Activated CD8-positive, alpha-beta memory T cell treated with anti-CD3 and anti-CD28 coated beads for 48 hours (primary cell): ENCODE measurements around the gene SERPINB11.
"Not testable (repeated sequence)": the region's sequence is repeated elsewhere in the genome, so short reads cannot be mapped to it uniquely, and the experiment has no call there.

ENCODE experiments used
- DNase-seq, 3 experiments: peaks; one replicate each; pipeline ENCODE4 v3.0.0-alpha.2; 2020; ENCODE audit warnings: low read depth in 2 of 3, low spot score in 2 of 3

The SERPINB11 gene, protein sequence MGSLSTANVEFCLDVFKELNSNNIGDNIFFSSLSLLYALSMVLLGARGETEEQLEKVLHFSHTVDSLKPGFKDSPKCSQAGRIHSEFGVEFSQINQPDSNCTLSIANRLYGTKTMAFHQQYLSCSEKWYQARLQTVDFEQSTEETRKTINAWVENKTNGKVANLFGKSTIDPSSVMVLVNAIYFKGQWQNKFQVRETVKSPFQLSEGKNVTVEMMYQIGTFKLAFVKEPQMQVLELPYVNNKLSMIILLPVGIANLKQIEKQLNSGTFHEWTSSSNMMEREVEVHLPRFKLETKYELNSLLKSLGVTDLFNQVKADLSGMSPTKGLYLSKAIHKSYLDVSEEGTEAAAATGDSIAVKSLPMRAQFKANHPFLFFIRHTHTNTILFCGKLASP

DNA sequence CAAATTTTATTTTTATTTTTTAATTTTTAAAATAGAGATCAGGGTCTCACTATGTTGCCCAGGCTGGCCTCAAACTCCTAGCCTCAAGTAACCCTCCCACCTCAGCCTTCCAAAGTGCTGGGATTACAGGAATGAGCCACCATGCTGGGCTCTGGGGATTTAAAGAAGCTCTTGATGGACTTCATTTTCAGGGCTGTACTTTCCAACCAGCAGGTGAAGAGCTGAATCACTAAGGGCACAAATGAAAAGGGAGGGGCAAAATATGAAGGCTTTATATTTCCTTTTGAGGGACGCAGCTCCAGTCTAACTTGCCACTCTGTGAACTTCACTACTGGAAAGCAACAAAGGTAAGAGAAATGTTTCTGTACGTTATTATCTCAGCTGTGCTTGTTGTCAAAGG, at the start of gene SERPINB11:
SERPINB11 (plus strand) TSS at position 301 of the 400 bp plus-strand sequence. CDS start 7,234 bp downstream, outside the sequence.
- DNase-seq = no peak

DNA sequence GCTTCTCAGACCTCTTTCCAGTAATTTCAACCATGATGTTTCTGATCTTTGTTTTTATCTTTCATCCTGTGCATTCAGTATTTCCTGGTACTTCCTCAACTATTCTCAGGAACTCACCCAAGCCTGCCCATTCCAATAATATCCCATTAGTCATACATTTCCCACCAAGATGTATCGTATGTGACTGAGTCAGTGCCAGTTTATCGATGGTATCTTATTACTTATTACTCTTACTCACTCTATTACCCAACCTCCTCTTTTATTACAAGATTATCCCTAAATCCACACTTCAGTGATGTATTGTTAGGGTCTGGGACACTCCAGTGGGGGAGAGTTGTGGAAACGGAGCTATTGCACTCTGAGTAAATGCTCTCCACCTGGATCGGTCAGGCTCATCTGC, 43.8 kb upstream of the SERPINB11 start:
- not testable (repeated sequence) for DNase-seq

DNA sequence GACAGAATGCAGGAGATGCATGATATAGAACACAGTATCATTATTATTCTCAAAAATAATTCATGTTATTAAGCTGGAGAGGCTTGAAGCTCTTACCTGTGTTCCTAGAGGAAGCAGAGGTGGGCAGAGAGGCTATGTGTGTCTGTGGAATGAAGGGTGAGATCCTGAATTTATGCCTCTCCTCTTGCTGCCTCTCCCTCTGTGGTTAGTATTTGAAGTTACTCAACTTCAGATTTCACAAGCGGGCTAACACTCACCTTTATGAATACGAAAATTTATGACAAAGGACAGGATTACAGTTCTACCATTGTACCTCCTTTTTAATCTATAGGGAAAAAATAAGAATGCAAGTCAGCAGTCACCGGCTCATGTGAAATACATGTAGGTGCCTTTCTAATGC, 41.0 kb upstream of the SERPINB11 start, which contains the start of gene SERPINB3:
SERPINB3 (minus strand) TSS at position 144 of the 400 bp plus-strand sequence. CDS start 677 bp downstream, outside the sequence.
- DNase-seq = not testable (repeated sequence)

DNA sequence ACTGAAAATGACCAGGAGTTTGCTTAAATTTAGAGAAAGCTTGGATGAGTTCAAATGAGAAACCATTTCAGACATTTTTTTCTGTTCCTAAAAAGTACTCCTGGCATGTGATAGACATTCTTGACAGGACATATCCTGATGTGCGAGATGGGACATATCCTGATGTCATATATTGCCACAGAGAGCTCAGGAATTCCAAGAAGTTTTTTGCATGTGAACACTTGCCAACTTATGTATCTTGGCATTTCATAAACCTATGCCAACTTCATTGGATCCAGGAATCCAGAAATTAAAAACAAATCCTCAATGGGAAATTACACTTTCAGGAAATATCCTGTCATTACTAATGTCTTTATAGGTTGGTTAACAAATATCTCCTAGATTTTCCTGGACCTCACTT, 38.2 kb upstream of the SERPINB11 start:
- no peak for DNase-seq

DNA sequence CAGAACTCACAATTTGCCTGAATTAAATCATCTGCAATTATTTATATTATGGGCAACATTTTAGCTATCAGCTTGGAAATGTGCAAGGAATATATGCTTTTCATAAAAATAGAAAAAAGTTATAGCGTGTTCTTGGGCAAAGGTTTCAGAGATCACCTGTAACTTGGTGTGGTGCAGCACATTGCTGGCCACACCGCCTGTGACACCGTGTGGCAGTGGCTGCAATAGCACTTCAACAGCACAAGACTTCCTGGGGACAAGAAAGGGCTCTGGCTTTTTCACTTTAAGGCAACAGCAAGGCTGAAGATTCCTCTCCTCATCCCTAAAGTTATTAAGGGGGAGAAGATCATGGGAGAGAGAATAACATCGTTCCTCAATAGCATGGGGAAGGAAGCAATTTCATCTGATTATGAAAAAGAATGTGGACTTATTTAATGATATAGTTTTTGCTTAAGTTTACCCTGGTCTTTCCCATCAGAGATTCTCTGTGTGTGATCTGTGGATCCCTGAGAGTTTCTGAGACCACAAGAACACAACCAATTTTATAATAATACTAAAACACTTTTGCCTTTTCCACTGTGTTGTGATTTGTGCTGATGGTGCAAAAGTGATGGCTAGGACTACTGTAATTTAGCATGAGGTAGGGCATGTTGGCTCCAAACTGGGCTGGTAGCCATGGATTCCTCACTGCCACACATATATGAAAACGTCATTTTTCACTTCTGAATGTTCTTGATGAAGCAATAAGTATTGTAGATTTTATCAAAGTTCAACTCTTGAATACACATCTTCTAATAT, 26.0 kb upstream of the SERPINB11 start:
- DNase-seq = no peak

DNA sequence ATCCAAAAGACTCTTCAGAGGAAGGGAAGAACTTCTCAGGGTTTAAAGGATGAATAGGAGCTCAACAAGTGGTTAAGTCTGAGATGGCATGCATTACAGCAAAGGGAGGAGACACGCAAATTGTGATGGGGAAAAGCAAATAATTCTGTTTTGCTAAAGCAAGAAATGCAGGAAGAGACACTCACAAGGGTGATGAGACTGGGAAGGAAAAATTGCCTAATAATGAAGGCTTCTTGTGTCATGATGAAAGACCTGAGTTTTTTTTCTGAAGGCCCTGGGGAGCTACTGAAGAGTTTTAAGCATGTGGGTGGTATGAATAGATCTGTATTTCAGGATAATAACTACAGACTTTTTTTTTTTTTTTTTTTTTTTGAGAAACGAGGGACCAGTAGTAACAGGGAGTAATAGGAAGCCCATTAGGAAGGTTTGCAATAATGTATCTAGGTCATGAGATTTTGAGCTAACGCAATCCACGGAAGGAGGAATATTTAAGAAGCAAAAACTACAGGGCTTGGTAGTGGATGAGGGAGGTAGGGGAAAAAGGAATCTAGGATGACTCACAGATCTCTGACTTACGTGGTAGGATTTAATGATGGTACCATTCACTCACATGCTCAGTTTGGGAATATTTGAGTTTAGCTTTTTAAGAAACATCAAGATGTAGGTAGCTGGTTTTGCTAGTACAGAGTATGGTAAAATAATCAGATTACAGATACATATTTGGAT, 25.1 kb upstream of the SERPINB11 start:
- no peak for DNase-seq

DNA sequence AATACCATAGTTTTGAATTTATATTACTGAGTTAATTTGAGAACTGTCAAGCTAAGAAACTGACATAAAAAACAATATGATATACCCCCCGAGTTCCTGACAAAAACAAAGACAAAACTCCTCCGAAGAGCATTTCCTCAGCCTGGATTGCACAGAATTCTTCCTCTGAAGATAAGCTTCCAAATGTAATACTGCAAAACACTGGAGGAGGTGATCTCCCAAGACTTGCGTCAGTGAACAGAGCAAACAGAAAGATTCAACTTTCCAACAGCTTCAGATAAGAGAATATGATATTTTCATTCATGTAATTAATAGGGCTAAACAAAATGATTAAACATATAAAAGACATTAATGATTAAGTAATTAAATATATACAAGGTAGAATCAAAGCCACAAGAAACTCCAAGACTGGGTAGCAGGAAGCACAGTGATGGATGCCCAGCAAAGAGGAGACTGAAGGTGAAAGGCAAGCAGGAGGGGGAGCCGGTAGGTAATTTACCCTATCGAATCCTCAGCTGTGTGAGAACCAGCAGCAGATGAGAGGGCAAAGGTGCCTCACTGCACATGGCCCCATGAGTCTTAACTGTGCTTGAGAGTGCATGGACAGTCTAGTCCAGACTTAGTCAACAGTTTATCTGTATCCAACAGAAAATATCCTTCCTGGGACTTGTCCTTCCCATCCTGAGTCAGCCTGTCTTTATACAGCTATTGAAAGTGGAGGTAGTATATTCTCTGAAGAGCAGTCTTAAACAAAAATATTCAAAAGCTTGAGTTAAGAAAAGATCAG, 22.7 kb upstream of the SERPINB11 start:
- no peak for DNase-seq

DNA sequence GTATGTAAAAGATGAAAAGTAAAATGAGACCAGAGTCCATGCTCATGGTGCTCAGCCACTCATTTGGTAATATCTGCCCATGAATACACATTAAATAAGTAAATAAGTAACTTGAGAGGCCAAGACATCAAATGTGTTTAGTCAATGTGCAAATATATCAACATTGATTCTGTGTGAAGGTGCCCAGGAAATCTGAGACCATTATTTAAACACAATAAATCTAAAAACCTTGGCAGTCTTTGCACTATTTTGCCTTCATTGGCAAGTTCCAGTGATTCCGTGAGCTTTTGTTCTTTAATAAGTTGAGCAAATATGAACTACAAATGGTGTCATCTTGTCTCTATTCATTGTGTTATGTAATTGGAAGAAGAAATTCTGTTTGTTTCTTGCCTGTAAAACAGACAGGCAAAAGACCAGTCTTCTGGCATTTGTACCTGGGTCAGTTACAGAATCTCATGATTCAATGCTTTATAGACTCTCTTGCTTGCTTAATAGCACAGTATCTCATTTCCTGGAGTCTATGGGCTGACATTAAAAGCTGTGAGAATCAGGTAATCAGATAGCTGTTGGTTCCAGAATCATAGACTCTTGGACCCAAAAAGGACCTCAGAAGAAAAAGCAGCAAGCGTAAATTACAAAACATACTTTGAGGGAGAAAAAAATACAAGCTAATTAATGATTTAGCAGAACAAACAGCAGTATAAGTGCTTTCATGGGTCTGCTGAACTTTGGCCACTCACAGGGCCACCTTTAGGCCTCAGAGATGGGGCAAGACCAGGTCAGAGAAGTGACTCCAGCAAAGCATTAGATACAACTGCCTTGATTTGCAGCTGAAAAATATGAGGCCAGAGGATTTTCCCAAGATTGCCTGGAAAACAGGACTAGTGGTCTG, 21.1 kb upstream of the SERPINB11 start:
- DNase-seq = no peak

DNA sequence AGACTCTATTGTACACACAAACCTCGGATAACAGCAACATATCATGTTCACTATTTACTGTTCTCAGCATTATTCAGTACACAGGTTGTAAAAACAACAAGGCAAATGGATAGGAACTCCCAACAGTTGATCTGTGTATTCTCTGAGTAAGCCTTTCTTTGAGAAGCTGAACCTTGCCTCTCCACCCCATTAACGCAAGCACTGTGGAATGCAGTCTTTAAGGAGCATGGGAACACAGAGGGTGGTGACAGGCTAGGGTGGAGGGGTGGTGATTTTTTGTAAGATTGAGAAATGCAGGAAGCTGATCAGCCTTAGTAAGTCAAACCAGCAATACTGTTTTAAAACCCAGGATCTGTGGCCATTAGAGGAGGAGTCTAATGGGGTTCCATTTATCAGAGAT, 19.6 kb upstream of the SERPINB11 start:
- DNase-seq = no peak

DNA sequence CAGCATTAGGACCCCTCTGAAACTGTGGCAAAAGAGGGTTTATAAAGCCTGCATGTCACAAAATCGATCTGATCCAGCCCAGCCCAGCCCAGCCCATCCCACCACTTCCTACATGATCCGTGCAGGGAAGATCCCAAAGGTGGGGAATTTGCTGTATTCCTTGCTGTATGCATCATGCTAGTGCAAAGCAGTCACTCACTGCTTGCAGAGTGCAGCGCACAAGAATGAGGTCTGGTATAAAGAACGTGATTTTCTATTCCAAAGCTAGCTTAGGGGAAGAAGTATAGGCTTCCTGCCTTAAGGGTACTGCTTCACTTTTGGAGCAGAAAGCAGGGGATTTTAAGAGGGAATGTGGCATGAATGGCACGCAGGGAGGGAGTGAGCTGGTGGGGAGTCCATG, 18.9 kb upstream of the SERPINB11 start:
- no peak for DNase-seq

DNA sequence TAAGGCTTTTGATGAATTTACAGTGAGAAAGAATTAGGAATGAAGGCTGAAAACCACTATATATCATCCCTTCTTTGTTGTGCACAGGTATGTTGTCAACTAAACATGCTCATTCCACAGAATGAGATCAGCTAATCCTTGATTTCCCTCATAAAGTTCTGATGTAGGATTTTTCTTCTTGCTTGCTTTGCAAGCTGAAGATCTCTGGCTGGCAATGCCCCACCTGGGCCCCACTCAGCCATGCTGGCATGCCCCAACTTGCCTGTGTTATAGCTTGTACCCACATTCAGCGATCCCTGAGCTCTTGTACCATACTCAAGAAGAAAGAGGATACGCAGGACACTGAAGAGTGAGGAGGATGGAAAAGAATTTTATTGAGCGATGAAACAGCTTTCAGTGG, 18.0 kb upstream of the SERPINB11 start:
- no peak for DNase-seq

DNA sequence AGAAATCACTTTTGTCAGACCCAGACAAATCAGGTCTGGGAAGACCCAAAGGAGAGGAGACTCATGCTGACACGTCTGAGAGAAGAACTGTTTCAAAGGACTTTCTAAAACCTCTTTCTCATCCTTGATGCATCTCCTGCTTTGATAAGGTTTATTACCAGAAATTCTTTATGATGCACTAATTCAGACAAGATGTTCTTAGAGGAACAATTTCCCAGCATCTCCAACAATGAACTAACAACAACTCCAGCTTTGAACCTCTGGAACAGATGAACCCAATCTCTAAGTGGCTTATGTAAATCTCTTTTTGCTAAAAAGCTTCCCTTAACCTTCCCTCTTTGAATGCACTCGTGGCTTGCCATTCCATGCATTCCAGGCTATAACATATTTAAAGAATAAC, 15.9 kb upstream of the SERPINB11 start:
- no peak for DNase-seq

DNA sequence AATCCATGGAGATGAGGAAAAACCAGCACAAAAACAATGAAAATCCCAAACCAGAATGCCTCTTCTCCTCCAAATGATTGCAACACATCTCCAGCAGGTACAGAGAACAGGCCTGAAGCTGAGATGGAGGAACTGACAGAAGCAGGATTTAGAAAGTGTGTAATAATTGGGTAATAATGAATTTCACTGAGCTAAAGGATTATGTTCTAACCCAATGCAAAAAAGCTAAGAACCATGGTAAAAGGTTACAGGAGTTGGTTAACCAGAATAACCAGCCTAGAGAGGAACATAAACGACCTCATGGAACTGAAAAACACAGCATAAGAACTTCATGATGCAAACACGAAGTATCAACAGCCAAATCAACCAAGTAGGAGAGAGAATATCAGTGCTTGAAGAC, 13.7 kb upstream of the SERPINB11 start:
- DNase-seq = no peak

DNA sequence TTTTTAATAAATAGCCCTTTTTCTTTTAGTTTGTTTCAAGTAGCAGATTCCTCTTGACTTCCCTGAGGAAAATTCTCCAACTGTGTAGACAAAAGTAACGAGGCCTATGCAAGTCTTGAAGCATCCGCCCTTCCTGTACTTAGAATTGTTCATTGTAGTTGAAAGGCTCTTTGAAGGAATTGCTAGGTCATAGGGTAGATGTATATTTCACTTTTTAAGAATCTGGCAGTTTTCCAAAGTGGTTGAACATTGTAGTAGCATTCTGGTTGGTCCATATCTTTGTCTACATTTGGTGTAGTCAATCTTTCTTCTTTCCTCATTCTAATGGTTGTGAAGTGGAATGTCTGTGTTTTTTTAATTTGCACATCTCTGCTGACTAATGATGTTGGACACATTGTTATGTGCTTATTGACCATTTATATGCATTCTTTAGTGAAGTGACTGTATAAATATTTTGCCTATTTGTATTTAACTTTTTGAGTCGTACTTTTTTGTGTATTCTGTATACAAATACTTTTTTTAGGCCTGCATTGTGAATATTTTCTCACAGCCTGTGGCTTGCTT, 5.6 kb upstream of the SERPINB11 start:
- DNase-seq = no peak

DNA sequence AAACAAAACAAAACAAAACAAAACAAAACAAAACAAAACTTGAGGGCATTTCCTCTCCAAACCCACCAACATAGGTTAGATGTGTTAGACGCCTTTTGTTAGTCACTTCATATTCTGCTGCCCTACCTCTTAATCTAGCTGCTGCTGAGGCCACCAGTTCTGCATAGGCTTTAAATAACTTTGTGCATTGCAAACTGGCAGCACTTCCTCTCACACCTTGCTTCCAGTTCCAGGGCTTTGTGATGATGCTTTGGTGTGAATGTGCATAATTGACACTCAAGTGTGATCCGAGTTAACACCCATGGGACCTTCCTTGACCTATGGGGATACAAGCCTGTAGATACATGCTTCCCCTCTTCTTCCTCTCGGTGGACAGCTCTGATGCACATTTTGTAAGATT, 2.3 kb upstream of the SERPINB11 start:
- DNase-seq = no peak

DNA sequence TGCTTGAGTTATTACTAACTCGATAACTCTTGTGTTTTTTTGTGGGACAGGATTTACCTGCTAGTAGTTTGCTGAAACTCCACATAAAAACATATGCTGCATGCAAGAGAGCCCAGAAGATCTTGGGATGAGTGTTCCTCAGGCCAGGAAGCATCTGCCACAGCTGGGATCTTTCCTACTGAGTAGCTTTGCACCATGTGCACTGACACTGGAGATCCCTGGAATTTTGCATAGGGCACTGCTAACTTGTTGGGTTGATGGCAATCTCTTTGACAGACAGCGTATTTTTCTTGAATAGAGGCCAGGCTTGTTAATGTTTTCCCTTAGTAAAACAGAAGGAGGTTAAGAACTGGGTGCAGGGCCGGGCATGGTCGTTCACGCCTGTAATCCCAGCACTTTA, 808 bp upstream of the SERPINB11 start:
- no peak for DNase-seq

DNA sequence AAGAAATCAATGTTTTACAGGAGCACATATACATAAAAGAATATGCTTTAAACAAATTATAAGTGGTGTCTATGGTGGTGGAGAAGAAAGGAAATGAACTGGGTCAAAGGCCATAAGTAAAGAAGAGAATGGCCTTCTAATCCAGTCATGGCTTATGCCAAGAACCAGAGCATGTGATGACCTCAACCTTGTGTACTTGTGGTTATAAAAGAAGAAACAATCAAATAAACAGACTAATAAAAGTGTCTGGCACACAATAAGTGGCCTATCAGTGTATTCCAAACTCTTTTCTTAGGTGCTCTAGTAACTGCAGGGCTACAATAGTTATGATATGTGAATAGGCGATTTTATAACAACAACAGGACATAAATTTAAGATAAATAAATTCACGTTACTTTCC, 2.6 kb downstream of the SERPINB11 start:
- no peak for DNase-seq

DNA sequence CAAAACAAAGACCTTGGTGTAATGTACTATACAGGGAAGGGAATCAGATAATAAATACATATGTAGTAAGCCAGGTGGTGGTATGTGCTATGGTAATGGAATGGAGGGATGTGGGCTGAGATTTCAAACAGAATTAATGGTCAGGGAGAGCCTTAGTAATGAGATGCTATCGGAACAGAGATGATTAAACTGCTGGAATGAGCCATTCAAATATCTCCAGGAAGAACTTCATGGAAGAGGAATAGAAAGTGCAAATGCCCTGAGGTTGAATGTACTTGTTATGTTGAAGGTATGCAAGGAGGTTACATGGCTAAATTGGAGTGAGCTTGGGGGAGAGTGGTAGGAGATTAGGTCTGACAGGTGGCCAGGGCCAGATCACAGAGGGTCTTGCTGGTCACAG, 5.1 kb downstream of the SERPINB11 start:
- no peak for DNase-seq

DNA sequence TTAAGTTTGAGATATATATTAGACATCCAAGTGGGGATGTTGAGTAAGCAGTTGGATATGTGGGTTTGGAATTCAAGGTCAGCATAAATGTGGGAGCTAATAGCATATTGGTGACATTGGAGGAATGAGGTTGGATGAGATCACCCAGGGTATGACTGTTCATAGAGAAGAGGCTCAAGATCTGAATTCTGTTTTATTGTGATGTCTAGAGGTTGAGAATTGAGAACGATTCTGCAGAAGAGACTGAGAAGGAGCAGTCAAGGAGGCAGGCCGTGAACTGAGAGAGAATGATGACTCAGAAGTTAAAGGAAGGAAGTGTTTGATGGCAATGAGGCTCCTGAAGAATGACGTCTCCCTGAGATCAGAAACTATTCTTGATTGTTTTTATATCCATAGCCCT, 5.9 kb downstream of the SERPINB11 start:
- no peak for DNase-seq
